ENCODE results near the gene NAPEPLD.

The NAPEPLD gene

GRCh38 chr7:103141753-103142404 lies 7.0 kb downstream of the NAPEPLD start:
- peaks cover 0 to 10% of the 10 kb centered on the region in 2 donors for H3K36me3 ChIP-seq (replicated peaks in 1 of 2; ENCODE audit: control insufficient read depth in 2 of 2, insufficient read depth in 2 of 2, low read length in 2 of 2)
- H3K4me3 ChIP-seq (ENCODE audit: low read length in 2 of 2): no peak overlapping the region
- H3K27me3 ChIP-seq (ENCODE audit: control insufficient read depth in 3 of 3, insufficient read depth in 3 of 3, low read depth in 1 of 3, low read length in 3 of 3): no peaks in the 10 kb centered on the region
- DNase-seq (ENCODE audit: low spot score): no peak
- no peaks in the 10 kb centered on the region for H3K9me3 ChIP-seq (replicated peaks in 1 of 2; ENCODE audit: control insufficient read depth in 2 of 2, insufficient read depth in 1 of 2, low read depth in 1 of 2, low read length in 2 of 2)
- no peaks in the 10 kb centered on the region for H3K79me1 ChIP-seq (ENCODE audit: low read depth, low read length)
- no peak overlapping the region for H3K18ac ChIP-seq (ENCODE audit: low read length)
- no peak overlapping the region for H3K14ac ChIP-seq (ENCODE audit: low read length)
- no peak overlapping the region for H3K27ac ChIP-seq (replicated peaks; ENCODE audit: low read length)
- H3K23ac ChIP-seq (ENCODE audit: low read depth, low read length, poor library complexity): no peak overlapping the region
- H2AFZ ChIP-seq (ENCODE audit: low read length): no peak overlapping the region
- H2BK12ac ChIP-seq (ENCODE audit: low read length): no peak overlapping the region
- no peak overlapping the region for H2BK120ac ChIP-seq (ENCODE audit: low read depth, low read length)
- H2BK5ac ChIP-seq (ENCODE audit: low read length): no peak overlapping the region
- H2AK5ac ChIP-seq (ENCODE audit: low read depth, low read length): no peak overlapping the region
- H4K91ac ChIP-seq (ENCODE audit: low read depth, low read length, poor library complexity): no peak overlapping the region
- no CpG with 5 or more reads among the region's 8 CpGs for WGBS, 2 donors (ENCODE audit: extremely low coverage in 2 of 2, insufficient read length in 2 of 2, insufficient replicate concordance in 1 of 2)
- no peak overlapping the region for H3K4me2 ChIP-seq (ENCODE audit: insufficient read depth, low read length, poor library complexity, severe bottlenecking)
- H3K9ac ChIP-seq (ENCODE audit: low read depth, low read length, poor library complexity): no peak overlapping the region
- H4K8ac ChIP-seq (ENCODE audit: low read depth, low read length): no peak overlapping the region
- H2BK15ac ChIP-seq (ENCODE audit: low read length): no peak overlapping the region
- H3K4ac ChIP-seq (ENCODE audit: low read length): no peak overlapping the region
- H3K4me1 ChIP-seq (ENCODE audit: control insufficient read depth in 2 of 2, insufficient read depth in 1 of 2, low read depth in 1 of 2, low read length in 2 of 2): peaks cover 3 to 7% of the 10 kb centered on the region in 2 donors

GRCh38 chr7:103140685-103141084 lies 8.2 kb downstream of the NAPEPLD start:
- H3K27me3 ChIP-seq (ENCODE audit: control insufficient read depth in 3 of 3, insufficient read depth in 3 of 3, low read depth in 1 of 3, low read length in 3 of 3): no peaks in the 10 kb centered on the region
- H2AK5ac ChIP-seq (ENCODE audit: low read depth, low read length): no peak overlapping the region
- no peak overlapping the region for H2BK12ac ChIP-seq (ENCODE audit: low read length)
- no peak overlapping the region for H3K23ac ChIP-seq (ENCODE audit: low read depth, low read length, poor library complexity)
- H4K8ac ChIP-seq (ENCODE audit: low read depth, low read length): no peak overlapping the region
- no peak for DNase-seq (ENCODE audit: low spot score)
- H2AFZ ChIP-seq (ENCODE audit: low read length): no peak overlapping the region
- no peaks in the 10 kb centered on the region for H3K4me1 ChIP-seq (ENCODE audit: control insufficient read depth in 2 of 2, insufficient read depth in 1 of 2, low read depth in 1 of 2, low read length in 2 of 2)
- H3K79me1 ChIP-seq (ENCODE audit: low read depth, low read length): no peaks in the 10 kb centered on the region
- H2BK120ac ChIP-seq (ENCODE audit: low read depth, low read length): no peak overlapping the region
- H3K18ac ChIP-seq (ENCODE audit: low read length): no peak overlapping the region
- H2BK15ac ChIP-seq (ENCODE audit: low read length): no peak overlapping the region
- H3K9ac ChIP-seq (ENCODE audit: low read depth, low read length, poor library complexity): no peak overlapping the region
- no peak overlapping the region for H3K27ac ChIP-seq (replicated peaks; ENCODE audit: low read length)
- no peak overlapping the region for H3K4ac ChIP-seq (ENCODE audit: low read length)
- no peak overlapping the region for H3K4me3 ChIP-seq (ENCODE audit: low read length in 2 of 2)
- no peak overlapping the region for H3K4me2 ChIP-seq (ENCODE audit: insufficient read depth, low read length, poor library complexity, severe bottlenecking)
- H3K36me3 ChIP-seq (replicated peaks in 1 of 2; ENCODE audit: control insufficient read depth in 2 of 2, insufficient read depth in 2 of 2, low read length in 2 of 2): peaks cover 0 to 10% of the 10 kb centered on the region in 2 donors
- H3K9me3 ChIP-seq (replicated peaks in 1 of 2; ENCODE audit: control insufficient read depth in 2 of 2, insufficient read depth in 1 of 2, low read depth in 1 of 2, low read length in 2 of 2): no peaks in the 10 kb centered on the region
- H2BK5ac ChIP-seq (ENCODE audit: low read length): no peak overlapping the region
- WGBS, 2 donors (ENCODE audit: extremely low coverage in 2 of 2, insufficient read length in 2 of 2, insufficient replicate concordance in 1 of 2): no CpG with 5 or more reads among the region's 2 CpGs
- H3K14ac ChIP-seq (ENCODE audit: low read length): no peak overlapping the region
- no peak overlapping the region for H4K91ac ChIP-seq (ENCODE audit: low read depth, low read length, poor library complexity)

- no peak overlapping the region for H3K4me2 ChIP-seq (ENCODE audit: insufficient read depth, low read length, poor library complexity, severe bottlenecking)
- H2AFZ ChIP-seq (ENCODE audit: low read length): no peak overlapping the region
- H3K18ac ChIP-seq (ENCODE audit: low read length): no peak overlapping the region
- H3K23ac ChIP-seq (ENCODE audit: low read depth, low read length, poor library complexity): no peak overlapping the region
- H2BK5ac ChIP-seq (ENCODE audit: low read length): no peak overlapping the region
- H2BK120ac ChIP-seq (ENCODE audit: low read depth, low read length): no peak overlapping the region
- H3K4ac ChIP-seq (ENCODE audit: low read length): no peak overlapping the region
- H3K27me3 ChIP-seq (ENCODE audit: control insufficient read depth in 3 of 3, insufficient read depth in 3 of 3, low read depth in 1 of 3, low read length in 3 of 3): no peaks in the 10 kb centered on the region
- H4K91ac ChIP-seq (ENCODE audit: low read depth, low read length, poor library complexity): no peak overlapping the region
- H3K79me1 ChIP-seq (ENCODE audit: low read depth, low read length): no peaks in the 10 kb centered on the region
- peaks cover 0 to 4% of the 10 kb centered on the region in 2 donors for H3K4me1 ChIP-seq (ENCODE audit: control insufficient read depth in 2 of 2, insufficient read depth in 1 of 2, low read depth in 1 of 2, low read length in 2 of 2)
- H3K14ac ChIP-seq (ENCODE audit: low read length): no peak overlapping the region
- no peak overlapping the region for H4K8ac ChIP-seq (ENCODE audit: low read depth, low read length)
- no peaks in the 10 kb centered on the region for H3K9me3 ChIP-seq (replicated peaks in 1 of 2; ENCODE audit: control insufficient read depth in 2 of 2, insufficient read depth in 1 of 2, low read depth in 1 of 2, low read length in 2 of 2)
- no peak overlapping the region for H3K27ac ChIP-seq (replicated peaks; ENCODE audit: low read length)
- no peak overlapping the region for H3K9ac ChIP-seq (ENCODE audit: low read depth, low read length, poor library complexity)
- no peak overlapping the region for H2AK5ac ChIP-seq (ENCODE audit: low read depth, low read length)
- peaks cover 0 to 10% of the 10 kb centered on the region in 2 donors for H3K36me3 ChIP-seq (replicated peaks in 1 of 2; ENCODE audit: control insufficient read depth in 2 of 2, insufficient read depth in 2 of 2, low read length in 2 of 2)
- H3K4me3 ChIP-seq (ENCODE audit: low read length in 2 of 2): no peak overlapping the region
- no peak overlapping the region for H2BK15ac ChIP-seq (ENCODE audit: low read length)
- H2BK12ac ChIP-seq (ENCODE audit: low read length): no peak overlapping the region
- no peak for DNase-seq (ENCODE audit: low spot score)
- no CpG with 5 or more reads among the region's 2 CpGs for WGBS, 2 donors (ENCODE audit: extremely low coverage in 2 of 2, insufficient read length in 2 of 2, insufficient replicate concordance in 1 of 2)
Observed at GRCh38 chr7:103140061-103140460, 8.8 kb downstream of the NAPEPLD start.

GRCh38 chr7:103134836-103135554 lies 13.9 kb downstream of the NAPEPLD start:
- Histone ChIP-seq H2AK5ac (ENCODE audit: low read depth, low read length) (no peak overlapping the region), H3K27me3 (ENCODE audit: control insufficient read depth in 3 of 3, insufficient read depth in 3 of 3, low read depth in 1 of 3, low read length in 3 of 3) (no peaks in the 10 kb centered on the region), H3K9ac (ENCODE audit: low read depth, low read length, poor library complexity) (no peak overlapping the region), H3K4me1 (ENCODE audit: control insufficient read depth in 2 of 2, insufficient read depth in 1 of 2, low read depth in 1 of 2, low read length in 2 of 2) (peaks cover 0 to 7% of the 10 kb centered on the region in 2 donors), H4K91ac (ENCODE audit: low read depth, low read length, poor library complexity) (no peak overlapping the region), H3K4ac (ENCODE audit: low read length) (no peak overlapping the region), H3K18ac (ENCODE audit: low read length) (no peak overlapping the region), H3K14ac (ENCODE audit: low read length) (no peak overlapping the region), H2BK5ac (ENCODE audit: low read length) (no peak overlapping the region), H2AFZ (ENCODE audit: low read length) (no peak overlapping the region), H2BK12ac (ENCODE audit: low read length) (no peak overlapping the region), H3K27ac (replicated peaks; ENCODE audit: low read length) (no peak overlapping the region), H3K4me3 (ENCODE audit: low read length in 2 of 2) (no peak overlapping the region), H3K36me3 (replicated peaks in 1 of 2; ENCODE audit: control insufficient read depth in 2 of 2, insufficient read depth in 2 of 2, low read length in 2 of 2) (no peaks in the 10 kb centered on the region), H3K79me1 (ENCODE audit: low read depth, low read length) (no peaks in the 10 kb centered on the region), H3K4me2 (ENCODE audit: insufficient read depth, low read length, poor library complexity, severe bottlenecking) (no peak overlapping the region), H2BK15ac (ENCODE audit: low read length) (no peak overlapping the region), H2BK120ac (ENCODE audit: low read depth, low read length) (no peak overlapping the region), H3K9me3 (replicated peaks in 1 of 2; ENCODE audit: control insufficient read depth in 2 of 2, insufficient read depth in 1 of 2, low read depth in 1 of 2, low read length in 2 of 2) (no peaks in the 10 kb centered on the region), H3K23ac (ENCODE audit: low read depth, low read length, poor library complexity) (no peak overlapping the region), H4K8ac (ENCODE audit: low read depth, low read length) (no peak overlapping the region)
- DNase-seq (ENCODE audit: low spot score): no peak
- no CpG with 5 or more reads among the region's 3 CpGs for whole genome bisulfite sequencing, 2 donors (ENCODE audit: extremely low coverage in 2 of 2, insufficient read length in 2 of 2, insufficient replicate concordance in 1 of 2)
